AG04449 (cell line): ENCODE measurements around the gene KCTD16.

Experiments
- CTCF ChIA-PET: fragments of 350-600 bp; formaldehyde crosslinking; extraction: SDS; loops from one replicate; lab custom pipeline; 2021; ENCODE audit warnings: antibody characterized with exemption; lab: Yijun Ruan, JAX
- POLR2A ChIA-PET: fragments of 400-600, 350-600 bp; formaldehyde crosslinking; extraction: SDS; loops from one replicate; lab custom pipeline; 2020; ENCODE audit warnings: antibody characterized with exemption, inconsistent platforms; lab: Yijun Ruan, JAX
- DNase-seq: peaks from one replicate; pipeline ENCODE4 v3.0.0-alpha.2; 2010; ENCODE audit warnings: low read depth, low spot score
- H3K4me3 ChIP-seq: 2 replicates; pipeline ENCODE4 v1.5.1; 2011; ENCODE audit warnings: low read depth, mild to moderate bottlenecking, control low read depth, low read length
- TF ChIP-seq, protein P1 (sequence below): IDR thresholded peaks from one replicate; pipeline ENCODE4 v1.5.1; 2011; ENCODE audit warnings: mild to moderate bottlenecking, moderate library complexity, low read length, control low read depth, inconsistent platforms; ENCODE audit not compliant: insufficient read depth; ENCODE audit errors: missing control alignments

KCTD16 gene

DNA sequence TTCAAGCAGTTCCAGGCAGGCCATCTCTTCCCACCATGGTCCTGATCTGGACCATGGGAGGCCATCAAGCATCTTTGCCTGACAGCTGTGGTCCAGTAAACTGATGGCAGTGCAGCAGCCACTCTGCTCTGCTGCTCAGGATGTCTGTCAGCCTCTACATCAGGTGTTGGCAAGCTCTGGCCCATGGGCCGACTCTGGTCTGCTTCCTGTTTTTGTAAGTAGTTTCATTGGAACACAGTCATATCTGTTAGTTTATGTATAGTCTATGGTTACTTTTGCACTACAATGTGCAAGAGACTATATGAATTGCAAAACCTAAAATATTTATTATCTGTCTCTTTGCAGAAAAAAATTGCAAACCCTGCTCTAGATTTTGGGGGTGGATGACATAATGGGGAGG lies 225.0 kb downstream of the KCTD16 start:
- DNase-seq = no peak
- TF ChIP-seq, protein P1, sequence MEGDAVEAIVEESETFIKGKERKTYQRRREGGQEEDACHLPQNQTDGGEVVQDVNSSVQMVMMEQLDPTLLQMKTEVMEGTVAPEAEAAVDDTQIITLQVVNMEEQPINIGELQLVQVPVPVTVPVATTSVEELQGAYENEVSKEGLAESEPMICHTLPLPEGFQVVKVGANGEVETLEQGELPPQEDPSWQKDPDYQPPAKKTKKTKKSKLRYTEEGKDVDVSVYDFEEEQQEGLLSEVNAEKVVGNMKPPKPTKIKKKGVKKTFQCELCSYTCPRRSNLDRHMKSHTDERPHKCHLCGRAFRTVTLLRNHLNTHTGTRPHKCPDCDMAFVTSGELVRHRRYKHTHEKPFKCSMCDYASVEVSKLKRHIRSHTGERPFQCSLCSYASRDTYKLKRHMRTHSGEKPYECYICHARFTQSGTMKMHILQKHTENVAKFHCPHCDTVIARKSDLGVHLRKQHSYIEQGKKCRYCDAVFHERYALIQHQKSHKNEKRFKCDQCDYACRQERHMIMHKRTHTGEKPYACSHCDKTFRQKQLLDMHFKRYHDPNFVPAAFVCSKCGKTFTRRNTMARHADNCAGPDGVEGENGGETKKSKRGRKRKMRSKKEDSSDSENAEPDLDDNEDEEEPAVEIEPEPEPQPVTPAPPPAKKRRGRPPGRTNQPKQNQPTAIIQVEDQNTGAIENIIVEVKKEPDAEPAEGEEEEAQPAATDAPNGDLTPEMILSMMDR = no peak
- H3K4me3 ChIP-seq = no peak overlapping the region
- ChIA-PET POLR2A (no interaction called here), CTCF (no interaction called here)

DNA sequence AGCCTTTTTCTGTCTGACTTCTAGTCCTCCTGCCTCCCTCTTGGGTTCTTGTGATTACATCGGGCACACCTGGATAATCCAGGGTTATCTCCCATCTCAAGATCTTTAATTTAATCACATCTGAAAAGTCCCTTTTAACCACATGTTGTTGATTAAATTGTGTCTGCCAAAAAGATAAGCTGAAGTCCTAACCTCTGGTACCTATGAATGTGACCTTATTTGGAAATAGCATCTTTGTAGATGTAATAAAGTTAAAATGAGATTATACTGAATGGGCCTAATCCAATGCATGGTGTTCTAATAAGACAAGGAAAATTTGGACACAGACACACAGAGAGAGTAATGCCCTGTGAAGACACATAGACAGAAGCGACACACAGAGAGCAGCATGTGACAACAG lies 232.4 kb downstream of the KCTD16 start:
- H3K4me3 ChIP-seq = no peak overlapping the region
- no peak for DNase-seq
- ChIA-PET POLR2A (no interaction called here), CTCF (interaction anchor here (1.1 kb wide), 1 partner anchor 13 kb away, joined by 4 read pairs; no protein-coding TSS in a partner anchor)
- TF ChIP-seq, protein P1 = no peak

DNA sequence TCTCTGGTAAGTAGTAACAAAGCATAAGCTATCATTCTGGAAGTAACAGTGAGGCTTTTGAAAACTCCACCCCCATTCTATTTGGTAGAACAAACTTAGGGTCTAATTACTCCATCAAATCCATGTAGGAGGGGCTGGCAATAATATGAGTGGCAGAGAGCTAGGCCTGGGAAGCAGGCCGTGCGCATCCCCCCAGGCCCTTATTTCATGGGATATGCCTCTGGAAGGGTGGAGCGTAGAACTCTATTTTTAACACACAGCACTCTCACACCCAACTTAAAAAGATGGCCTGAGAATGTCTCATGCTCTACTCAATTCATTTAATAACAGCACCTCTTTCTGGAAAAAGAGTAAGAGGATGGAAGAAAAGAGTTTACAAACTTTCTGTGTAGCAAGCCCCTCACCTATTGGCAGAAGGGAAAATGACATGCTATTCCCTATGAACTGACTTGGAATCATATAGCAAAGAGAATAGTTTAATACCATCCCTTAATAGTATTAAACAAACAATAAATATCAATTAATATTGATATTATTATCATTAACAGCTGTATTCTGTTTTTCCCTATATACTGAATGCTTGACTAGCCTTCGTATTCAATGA lies 233.2 kb downstream of the KCTD16 start:
- ChIA-PET POLR2A (no interaction called here), CTCF (no interaction called here)
- DNase-seq = no peak
- TF ChIP-seq, protein P1 = no peak
- H3K4me3 ChIP-seq = no peak overlapping the region

DNA sequence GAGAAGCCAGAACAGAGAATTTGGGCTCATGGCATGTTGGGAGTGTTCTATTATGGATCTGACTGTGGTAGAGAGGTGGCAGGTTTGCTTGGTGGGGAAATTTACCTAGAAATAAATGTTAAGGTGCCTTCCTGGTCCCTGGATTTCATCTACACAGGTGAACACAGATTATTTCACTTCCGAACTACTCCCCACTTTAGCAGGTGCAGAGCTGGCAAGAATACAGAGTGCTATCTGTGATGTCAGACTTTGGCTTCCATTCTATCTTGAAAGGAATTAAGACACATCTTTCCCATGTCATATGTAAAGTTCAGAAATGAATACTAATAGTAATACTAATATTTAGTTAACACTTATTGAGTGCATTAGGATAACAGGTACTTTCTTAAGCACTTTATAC lies 234.0 kb downstream of the KCTD16 start:
- H3K4me3 ChIP-seq = no peak overlapping the region
- DNase-seq = no peak
- ChIA-PET POLR2A (no interaction called here), CTCF (no interaction called here)
- TF ChIP-seq, protein P1 = no peak

DNA sequence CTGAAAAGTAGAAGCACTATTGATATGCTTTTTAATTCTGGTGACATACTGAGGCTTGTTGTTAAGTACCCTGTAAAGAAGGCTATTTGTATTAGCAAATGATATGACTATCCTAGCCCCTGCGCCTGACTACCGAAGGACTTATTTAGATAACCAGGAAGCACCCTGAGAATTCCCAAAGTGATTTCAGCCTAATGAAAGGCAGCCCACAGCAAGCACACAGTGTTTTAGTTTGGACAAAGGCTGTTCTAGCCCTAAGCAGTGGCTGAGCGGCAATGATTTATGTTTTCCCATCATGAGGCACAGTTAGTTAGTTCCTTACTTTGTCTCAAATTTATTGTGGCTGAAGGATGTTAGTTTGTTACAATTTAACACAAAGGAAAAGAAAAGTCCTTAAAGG lies 235.3 kb downstream of the KCTD16 start:
- TF ChIP-seq, protein P1 = no peak
- ChIA-PET POLR2A (no interaction called here), CTCF (no interaction called here)
- no peak overlapping the region for H3K4me3 ChIP-seq
- no peak for DNase-seq

DNA sequence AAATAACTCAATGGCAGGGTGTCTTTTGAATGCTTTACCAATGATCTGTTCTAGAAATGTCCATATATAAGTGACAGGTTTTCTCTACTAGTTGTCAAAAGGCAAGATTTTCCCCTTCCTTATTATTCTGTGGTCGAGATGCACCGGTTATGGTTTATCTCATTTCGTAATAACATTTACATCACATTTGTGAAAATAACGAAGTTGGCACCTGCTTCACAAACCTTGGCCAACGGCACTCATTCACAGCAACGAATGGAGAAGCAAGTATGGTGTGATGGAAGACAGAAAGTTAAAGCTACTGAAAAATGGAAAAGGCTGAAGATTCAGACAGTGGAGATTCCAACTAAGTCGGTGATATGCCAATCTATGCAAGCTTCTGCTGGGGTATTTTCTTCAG lies 235.8 kb downstream of the KCTD16 start:
- TF ChIP-seq, protein P1 = no peak
- ChIA-PET CTCF (no interaction called here), POLR2A (no interaction called here)
- no peak for DNase-seq
- no peak overlapping the region for H3K4me3 ChIP-seq
